Camera-type eye (tissue), 1 donor: ENCODE results near the gene SYNGR3. TPM values are rescaled to one million over a fixed set of nuclear protein-coding genes. Genes with fewer than 3 reads are reported as not detected.

ENCODE experiments used
- total RNA-seq: library from RNA; depleted of rRNA; stranded (reverse); fragments of >200 nt; gene quantifications from one replicate; pipeline ENCODE4 v1.2.3, GENCODE V29; 2014

Gene SYNGR3
- total RNA-seq = 6.5 TPM

GRCh38 chr16:1989209-1990100 is at the start of gene SYNGR3:
Gene SYNGR3, plus strand, starts transcription at chr16:1989970. Its CDS starts 133 bp downstream, at chr16:1990103.

GRCh38 chr16:1942810-1943726 is 46.7 kb upstream of the SYNGR3 start, which contains the start of gene MSRB1:
Gene MSRB1, minus strand, starts transcription at chr16:1943199. Its CDS starts 43 bp downstream, at chr16:1943156.

GRCh38 chr16:1959269-1960039 is 30.3 kb upstream of the SYNGR3 start, which contains the start of gene NDUFB10:
Gene NDUFB10, plus strand, starts transcription at chr16:1959538. Its CDS starts 87 bp downstream, at chr16:1959625.

GRCh38 chr16:1964506-1965395 is 25.0 kb upstream of the SYNGR3 start, which contains the start of gene RPS2:
Gene RPS2, minus strand, starts transcription at chr16:1964826. Its CDS starts 201 bp downstream, at chr16:1964625.

GRCh38 chr16:1966460-1966859 is 23.3 kb upstream of the SYNGR3 start, which contains the start of gene RNF151:
Gene RNF151, plus strand, starts transcription at chr16:1966856. Its CDS starts 26 bp downstream, at chr16:1966882.

GRCh38 chr16:1971796-1972489 is 17.8 kb upstream of the SYNGR3 start, which contains the start of gene TBL3:
Gene TBL3, plus strand, starts transcription at chr16:1972053. Its CDS starts 112 bp downstream, at chr16:1972165.

DNA sequence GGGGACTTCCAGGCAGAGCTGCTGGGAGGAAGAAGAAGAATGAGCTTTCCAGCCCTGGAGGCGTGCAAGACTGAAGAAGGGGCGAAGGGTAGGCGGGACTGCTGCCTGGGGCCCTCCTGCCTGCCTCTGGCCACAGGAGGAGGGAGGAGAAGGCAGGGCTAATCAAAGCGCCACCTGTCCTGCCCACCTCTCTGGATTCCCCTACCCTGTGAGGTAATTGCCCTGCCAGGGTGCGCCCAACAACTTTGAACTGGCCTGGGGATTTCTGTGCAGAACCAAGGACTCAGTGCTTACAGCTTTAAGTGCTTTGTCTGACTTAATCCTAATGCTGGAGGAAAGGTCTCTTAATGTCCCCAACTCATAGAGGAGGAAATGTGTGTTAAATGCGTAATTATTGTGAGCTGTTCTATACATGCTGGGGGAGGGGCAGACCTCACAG is 8.4 kb upstream of the SYNGR3 start, which contains the start of gene NOXO1:
Gene NOXO1 (minus strand): TSS at position 72 of the 439 bp plus-strand sequence. CDS start 290 bp downstream, outside the sequence.

GRCh38 chr16:1983544-1984346 is 6.0 kb upstream of the SYNGR3 start, which contains the start of gene GFER:
Gene GFER, plus strand, starts transcription at chr16:1984193. Its CDS starts 26 bp downstream, at chr16:1984219.

DNA sequence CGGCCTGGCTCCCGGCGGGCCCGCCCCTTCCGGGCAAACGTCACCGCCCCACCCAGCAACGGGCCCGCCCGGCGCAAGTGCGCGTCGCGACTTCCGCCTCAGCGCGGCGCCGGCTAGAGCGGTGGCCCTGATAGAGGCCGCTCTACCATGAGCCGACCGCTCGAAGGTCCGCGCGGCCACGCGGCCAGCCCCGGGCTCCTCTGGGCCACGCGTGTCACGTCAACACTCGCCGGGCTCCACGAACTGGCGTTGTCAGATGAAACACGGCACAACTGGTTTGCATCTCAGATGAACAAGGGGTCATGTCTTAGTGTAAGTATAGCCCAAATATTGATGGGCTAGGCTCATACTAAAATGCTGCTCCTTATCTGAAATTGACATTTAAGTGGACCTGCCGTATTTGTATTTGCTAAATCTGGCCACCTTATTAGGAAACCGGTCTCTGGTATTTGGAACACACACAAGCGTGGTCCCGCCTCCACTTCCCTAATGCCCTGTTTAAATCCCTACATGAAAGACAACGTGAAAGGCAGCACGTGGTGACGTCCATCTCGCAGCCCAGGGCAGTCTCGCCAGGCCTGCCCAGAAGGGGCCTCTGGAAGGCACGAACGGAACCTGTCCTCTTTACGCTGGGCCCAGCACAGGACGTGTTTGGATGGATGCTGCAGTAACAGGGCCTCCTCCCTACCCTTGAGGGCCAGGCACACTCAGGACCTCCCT is 20.2 kb downstream of the SYNGR3 start, which contains the start of gene ZNF598:
Gene ZNF598 (minus strand): TSS at position 31 of the 720 bp plus-strand sequence.

DNA sequence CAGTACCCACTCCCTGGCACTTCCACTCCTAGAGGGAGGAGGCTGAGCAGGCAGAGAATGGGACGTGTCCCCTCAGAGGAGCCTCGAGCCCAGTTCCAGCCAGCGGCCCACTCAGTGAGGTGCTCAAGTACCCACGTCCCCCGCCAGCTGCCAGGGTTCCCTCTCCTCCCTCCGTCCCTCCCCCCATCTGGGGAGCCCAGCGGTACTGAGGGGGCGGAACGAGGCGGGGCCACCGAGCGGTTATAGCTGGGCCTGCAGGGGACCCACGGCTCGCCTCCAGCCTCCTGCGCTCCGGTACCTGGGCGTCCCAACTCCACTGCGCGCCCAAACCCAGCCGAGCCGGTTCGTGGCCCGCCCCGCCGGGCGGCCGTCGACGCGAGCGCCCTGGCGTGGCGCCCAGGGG is 29.7 kb downstream of the SYNGR3 start, which contains the start of gene NPW:
Gene NPW (plus strand): TSS at position 268 of the 403 bp plus-strand sequence.

DNA sequence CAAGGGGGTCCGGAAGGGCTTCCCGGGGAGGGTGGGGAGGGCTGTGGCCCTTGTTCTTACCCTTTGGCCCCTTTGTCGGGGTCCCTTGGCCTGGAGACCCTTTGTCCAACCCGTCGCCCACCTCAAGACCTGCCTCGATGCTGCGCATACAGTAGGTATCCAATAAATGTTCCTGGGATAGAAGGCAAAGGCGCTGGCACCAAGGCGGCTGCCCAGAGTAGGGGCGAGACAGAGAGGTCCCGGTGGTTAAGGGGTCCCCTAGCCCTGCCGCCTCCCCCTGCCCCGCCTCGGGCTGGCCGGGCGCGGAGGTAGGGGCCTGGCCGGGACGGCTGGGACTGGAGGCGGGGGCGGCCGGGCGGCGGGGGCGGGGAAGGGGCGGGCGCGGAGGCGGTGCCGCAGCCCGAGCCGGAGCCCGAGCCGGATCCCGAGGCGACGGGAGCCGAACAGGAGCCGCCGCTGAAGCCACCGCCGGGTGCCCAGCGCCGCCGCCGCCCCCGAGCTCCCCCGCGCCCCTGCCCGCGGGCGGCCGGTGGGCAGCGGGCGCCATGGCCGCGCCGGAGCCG is 36.8 kb downstream of the SYNGR3 start, which contains the start of gene NHERF2:
Gene NHERF2 (plus strand): TSS at position 442 of the 563 bp plus-strand sequence. CDS start 104 bp downstream, at position 546.

Other genes starting within 250 kb of the SYNGR3 start
- 52.0 TPM for gene NME3, start 218.4 kb upstream of the SYNGR3 start, total RNA-seq
- gene EME2, start 217.2 kb upstream of the SYNGR3 start, total RNA-seq = 16.1 TPM
- 48.4 TPM for gene MRPS34, start 216.8 kb upstream of the SYNGR3 start, total RNA-seq
- gene SPSB3, start 207.4 kb upstream of the SYNGR3 start, total RNA-seq = 93.1 TPM
- gene NUBP2, start 207.0 kb upstream of the SYNGR3 start, total RNA-seq = 56.1 TPM
- 0.55 TPM for gene IGFALS, start 196.3 kb upstream of the SYNGR3 start, total RNA-seq
- gene HAGH, start 163.1 kb upstream of the SYNGR3 start, total RNA-seq = 55.9 TPM
- 35.6 TPM for gene FAHD1, start 162.8 kb upstream of the SYNGR3 start, total RNA-seq
- gene MEIOB, start 117.8 kb upstream of the SYNGR3 start, total RNA-seq = 0.60 TPM
- 0.38 TPM for gene HS3ST6, start 71.6 kb upstream of the SYNGR3 start, total RNA-seq
- gene MSRB1, start 46.8 kb upstream of the SYNGR3 start, total RNA-seq = 5.7 TPM
- gene RPL3L, start 35.3 kb upstream of the SYNGR3 start, total RNA-seq = 6.3 TPM
- gene NDUFB10, start 30.4 kb upstream of the SYNGR3 start, total RNA-seq = 71.7 TPM
- 801 TPM for gene RPS2, start 25.1 kb upstream of the SYNGR3 start, total RNA-seq
- gene RNF151, start 23.1 kb upstream of the SYNGR3 start, total RNA-seq = not detected
- gene TBL3, start 17.9 kb upstream of the SYNGR3 start, total RNA-seq = 32.0 TPM
- gene NOXO1, start 8.5 kb upstream of the SYNGR3 start, total RNA-seq = 0.55 TPM
- 14.7 TPM for gene GFER, start 5.8 kb upstream of the SYNGR3 start, total RNA-seq
- 20.3 TPM for gene ZNF598, start 19.9 kb downstream of the SYNGR3 start, total RNA-seq
- gene NPW, start 29.8 kb downstream of the SYNGR3 start, total RNA-seq = 2.0 TPM
- gene NHERF2, start 36.9 kb downstream of the SYNGR3 start, total RNA-seq = 36.8 TPM
- 17.2 TPM for gene NTHL1, start 57.9 kb downstream of the SYNGR3 start, total RNA-seq
- 103 TPM for gene TSC2, start 58.0 kb downstream of the SYNGR3 start, total RNA-seq
- 195 TPM for gene PKD1, start 145.9 kb downstream of the SYNGR3 start, total RNA-seq
- 6.1 TPM for gene RAB26, start 158.7 kb downstream of the SYNGR3 start, total RNA-seq
- gene TRAF7, start 165.8 kb downstream of the SYNGR3 start, total RNA-seq = 38.7 TPM
- gene CASKIN1, start 206.6 kb downstream of the SYNGR3 start, total RNA-seq = 7.3 TPM
- gene MLST8, start 215.5 kb downstream of the SYNGR3 start, total RNA-seq = 34.4 TPM
- 12.3 TPM for gene BRICD5, start 220.9 kb downstream of the SYNGR3 start, total RNA-seq
- gene PGP, start 224.9 kb downstream of the SYNGR3 start, total RNA-seq = 15.1 TPM
- 37.4 TPM for gene E4F1, start 233.6 kb downstream of the SYNGR3 start, total RNA-seq
- gene DNASE1L2, start 246.5 kb downstream of the SYNGR3 start, total RNA-seq = 1.2 TPM